Fibroblast of skin of back (primary cell): ENCODE measurements around the gene GNRH2. TPM values are rescaled to one million over a fixed set of nuclear protein-coding genes. Genes with fewer than 3 reads are reported as not detected.
A peak's percentile ranks its signal among the peaks of the same experiment; 100 is the strongest.
"Not testable (repeated sequence)": the region's sequence is repeated elsewhere in the genome, so short reads cannot be mapped to it uniquely, and the experiment has no call there.

Source experiments
- DNase-seq: peaks from one replicate; pipeline ENCODE4 v3.0.0-alpha.2; 2013
- polyA plus RNA-seq, 2 experiments: library from polyadenylated mRNA; unstranded; fragments of 120-200 nt; gene quantifications; one replicate each; pipeline ENCODE4 v1.2.1, GENCODE V29; 2013; ENCODE audit not compliant: insufficient read length in 2 of 2

GNRH2 gene
- polyA plus RNA-seq (2013, experiment 1 of 2; ENCODE audit: insufficient read length): 0.26 TPM
- not detected for polyA plus RNA-seq (2013, experiment 2 of 2; ENCODE audit: insufficient read length)

GRCh38 chr20:3043322-3043721 is at the start of gene GNRH2:
TSS of gene GNRH2 (plus strand) at chr20:3043622. CDS start at chr20:3044415, 793 bp downstream.
- DNase-seq: no peak

GRCh38 chr20:2995796-2996195 is 47.6 kb upstream of the GNRH2 start:
- DNase-seq: no peak

- DNase-seq: no peak
These were observed 44.7 kb upstream of the GNRH2 start for GRCh38 chr20:2998728-2999127.

GRCh38 chr20:3000852-3001523 is 42.4 kb upstream of the GNRH2 start:
- DNase-seq: peak; percentile 57

GRCh38 chr20:3003416-3003815 is 40.0 kb upstream of the GNRH2 start:
- DNase-seq: no peak

- peak; percentile 23 for DNase-seq
These were observed 32.3 kb upstream of the GNRH2 start for GRCh38 chr20:3010985-3011723.

- no peak for DNase-seq
These were observed 31.7 kb upstream of the GNRH2 start for GRCh38 chr20:3011752-3012151.

- DNase-seq: no peak
These were observed 29.7 kb upstream of the GNRH2 start for GRCh38 chr20:3013771-3014170.

GRCh38 chr20:3014179-3014578 is 29.2 kb upstream of the GNRH2 start:
- no peak for DNase-seq

GRCh38 chr20:3014662-3015061 is 28.8 kb upstream of the GNRH2 start:
- DNase-seq: no peak

GRCh38 chr20:3015302-3015701 is 28.1 kb upstream of the GNRH2 start:
- DNase-seq: not testable (repeated sequence)

- DNase-seq: no peak
These were observed 22.1 kb upstream of the GNRH2 start for GRCh38 chr20:3021327-3021726.

GRCh38 chr20:3021777-3022176 is 21.6 kb upstream of the GNRH2 start:
- DNase-seq: no peak

- not testable (repeated sequence) for DNase-seq
These were observed 20.6 kb upstream of the GNRH2 start for GRCh38 chr20:3022559-3023490.

GRCh38 chr20:3027987-3028386 is 15.4 kb upstream of the GNRH2 start:
- DNase-seq: no peak

GRCh38 chr20:3031524-3032147 is 11.8 kb upstream of the GNRH2 start:
- no peak for DNase-seq

GRCh38 chr20:3032624-3033023 is 10.8 kb upstream of the GNRH2 start:
- no peak for DNase-seq

GRCh38 chr20:3037654-3038053 is 5.8 kb upstream of the GNRH2 start:
- DNase-seq: no peak

GRCh38 chr20:3038454-3038853 is 5.0 kb upstream of the GNRH2 start:
- no peak for DNase-seq

GRCh38 chr20:3039426-3039825 is 4.0 kb upstream of the GNRH2 start:
- no peak for DNase-seq

GRCh38 chr20:3040086-3040485 is 3.3 kb upstream of the GNRH2 start:
- DNase-seq: no peak

- DNase-seq: no peak
These were observed 1.5 kb upstream of the GNRH2 start for GRCh38 chr20:3041854-3042409.
